ENCODE data around the gene CLIP3. TPM values are rescaled to one million over a fixed set of nuclear protein-coding genes. Genes with fewer than 3 reads are reported as not detected.

Gene CLIP3
- total and polyA plus RNA-seq, 2 experiments from 2014 or later = 15.1 to 19.1 TPM

DNA sequence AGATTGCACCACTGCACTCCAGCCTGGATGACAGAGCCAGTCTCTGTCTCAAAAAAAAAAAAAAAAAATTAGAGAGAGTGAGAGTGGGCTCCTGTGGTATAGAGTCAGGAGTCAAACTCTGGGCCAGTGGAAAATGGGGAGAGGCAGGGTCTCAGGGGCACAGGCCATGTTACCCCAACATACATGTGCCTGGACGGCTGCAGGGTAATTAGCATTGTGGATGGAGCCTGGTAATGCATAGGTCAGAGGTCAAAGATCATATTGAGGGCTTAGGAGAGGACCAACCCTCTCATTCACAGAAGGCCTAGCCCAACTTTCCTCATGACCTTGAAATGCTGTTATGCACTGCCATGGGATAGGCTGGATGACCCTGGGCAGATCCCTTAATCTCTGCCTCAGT, 7.1 kb downstream of the CLIP3 start:
- H3K27me3 ChIP-seq (ENCODE audit: insufficient read depth) = no peaks in the 10 kb centered on the region
- H3K27ac Mint-ChIP-seq = no peak overlapping the region
- no peaks in the 10 kb centered on the region for H3K79me2 ChIP-seq (replicated peaks; ENCODE audit: insufficient read depth)
- no peaks in the 10 kb centered on the region; the same call in 1 of the 2 replicates for H3K36me3 ChIP-seq (ENCODE audit: insufficient read depth)
- H3K4me1 ChIP-seq (ENCODE audit: insufficient read depth) = no peaks in the 10 kb centered on the region
- no peak overlapping the region for H3K4me3 Mint-ChIP-seq
- H3F3A ChIP-seq (replicated peaks; ENCODE audit: low read depth) = no peaks in the 10 kb centered on the region
- H3K4me2 ChIP-seq = no peak overlapping the region
- no peaks in the 10 kb centered on the region for H3K9me2 ChIP-seq (ENCODE audit: insufficient read depth)
- H3K9me3 Mint-ChIP-seq = no peaks in the 10 kb centered on the region
- H3K27me3 Mint-ChIP-seq (ENCODE audit: insufficient read depth, low read depth, poor library complexity) = peaks cover 2% of the 10 kb centered on the region
- H3K4me1 Mint-ChIP-seq = no peaks in the 10 kb centered on the region
- TF ChIP-seq EZH2phosphoT487 (IDR thresholded peaks at IDR 0.05; ENCODE audit: unreplicated experiment) (no peak), STAT1 (IDR thresholded peaks at IDR 0.05; ENCODE audit: unreplicated experiment) (no peak), POLR2AphosphoS5 (IDR thresholded peaks at IDR 0.05; ENCODE audit: low read depth) (no peak)
- no peak overlapping the region for H2AFZ ChIP-seq
- no peak overlapping the region for H3K4me3 ChIP-seq
- no peak for DNase-seq (ENCODE audit: low spot score)
- peaks cover 6% of the 10 kb centered on the region for H4K20me1 ChIP-seq (replicated peaks; ENCODE audit: insufficient read depth)
- H3K36me3 Mint-ChIP-seq (ENCODE audit: low read depth) = peaks cover 18% of the 10 kb centered on the region
- no peak for ATAC-seq
- no peak overlapping the region for H3K27ac ChIP-seq (ENCODE audit: low read depth)

DNA sequence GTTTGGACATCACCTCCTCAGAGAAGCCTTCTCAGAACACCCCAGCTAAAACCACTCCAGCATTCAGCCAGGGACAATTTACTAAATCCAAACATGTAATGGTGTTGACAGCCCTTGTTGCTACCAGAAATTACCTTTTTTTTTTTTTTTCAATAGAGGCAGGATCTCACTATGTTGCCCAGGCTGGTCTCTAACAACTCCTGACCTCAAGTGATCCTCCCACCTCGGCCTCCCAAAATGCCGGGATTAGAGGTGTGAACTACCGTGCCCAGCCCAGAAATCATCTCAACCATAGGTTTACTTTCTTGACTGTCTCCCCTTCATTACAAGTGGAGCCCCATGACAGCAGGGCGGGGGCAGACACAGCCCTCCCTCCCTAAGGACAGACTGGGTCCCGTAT, 9.2 kb downstream of the CLIP3 start:
- no peaks in the 10 kb centered on the region for H3K4me1 ChIP-seq (ENCODE audit: insufficient read depth)
- H3K36me3 ChIP-seq (ENCODE audit: insufficient read depth) = no peaks in the 10 kb centered on the region; the same call in 1 of the 2 replicates
- H3K4me3 Mint-ChIP-seq = no peak overlapping the region
- H3K4me2 ChIP-seq = no peak overlapping the region
- H2AFZ ChIP-seq = no peak overlapping the region
- DNase-seq (ENCODE audit: low spot score) (no peak), ATAC-seq (no peak)
- H3K4me1 Mint-ChIP-seq = no peaks in the 10 kb centered on the region
- H3K27me3 Mint-ChIP-seq (ENCODE audit: insufficient read depth, low read depth, poor library complexity) = no peaks in the 10 kb centered on the region
- no peak overlapping the region for H3K27ac Mint-ChIP-seq
- no peaks in the 10 kb centered on the region for H3K79me2 ChIP-seq (replicated peaks; ENCODE audit: insufficient read depth)
- no peaks in the 10 kb centered on the region for H3K27me3 ChIP-seq (ENCODE audit: insufficient read depth)
- no peak overlapping the region for H3K27ac ChIP-seq (ENCODE audit: low read depth)
- peaks cover 22% of the 10 kb centered on the region for H3K36me3 Mint-ChIP-seq (ENCODE audit: low read depth)
- no peaks in the 10 kb centered on the region for H3K9me2 ChIP-seq (ENCODE audit: insufficient read depth)
- no peaks in the 10 kb centered on the region for H3K9me3 Mint-ChIP-seq
- H3F3A ChIP-seq (replicated peaks; ENCODE audit: low read depth) = no peaks in the 10 kb centered on the region
- H4K20me1 ChIP-seq (replicated peaks; ENCODE audit: insufficient read depth) = peaks cover 6% of the 10 kb centered on the region; the same call in 1 of the 2 replicates
- H3K4me3 ChIP-seq = no peak overlapping the region
- TF ChIP-seq, protein P1, sequence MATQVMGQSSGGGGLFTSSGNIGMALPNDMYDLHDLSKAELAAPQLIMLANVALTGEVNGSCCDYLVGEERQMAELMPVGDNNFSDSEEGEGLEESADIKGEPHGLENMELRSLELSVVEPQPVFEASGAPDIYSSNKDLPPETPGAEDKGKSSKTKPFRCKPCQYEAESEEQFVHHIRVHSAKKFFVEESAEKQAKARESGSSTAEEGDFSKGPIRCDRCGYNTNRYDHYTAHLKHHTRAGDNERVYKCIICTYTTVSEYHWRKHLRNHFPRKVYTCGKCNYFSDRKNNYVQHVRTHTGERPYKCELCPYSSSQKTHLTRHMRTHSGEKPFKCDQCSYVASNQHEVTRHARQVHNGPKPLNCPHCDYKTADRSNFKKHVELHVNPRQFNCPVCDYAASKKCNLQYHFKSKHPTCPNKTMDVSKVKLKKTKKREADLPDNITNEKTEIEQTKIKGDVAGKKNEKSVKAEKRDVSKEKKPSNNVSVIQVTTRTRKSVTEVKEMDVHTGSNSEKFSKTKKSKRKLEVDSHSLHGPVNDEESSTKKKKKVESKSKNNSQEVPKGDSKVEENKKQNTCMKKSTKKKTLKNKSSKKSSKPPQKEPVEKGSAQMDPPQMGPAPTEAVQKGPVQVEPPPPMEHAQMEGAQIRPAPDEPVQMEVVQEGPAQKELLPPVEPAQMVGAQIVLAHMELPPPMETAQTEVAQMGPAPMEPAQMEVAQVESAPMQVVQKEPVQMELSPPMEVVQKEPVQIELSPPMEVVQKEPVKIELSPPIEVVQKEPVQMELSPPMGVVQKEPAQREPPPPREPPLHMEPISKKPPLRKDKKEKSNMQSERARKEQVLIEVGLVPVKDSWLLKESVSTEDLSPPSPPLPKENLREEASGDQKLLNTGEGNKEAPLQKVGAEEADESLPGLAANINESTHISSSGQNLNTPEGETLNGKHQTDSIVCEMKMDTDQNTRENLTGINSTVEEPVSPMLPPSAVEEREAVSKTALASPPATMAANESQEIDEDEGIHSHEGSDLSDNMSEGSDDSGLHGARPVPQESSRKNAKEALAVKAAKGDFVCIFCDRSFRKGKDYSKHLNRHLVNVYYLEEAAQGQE (IDR thresholded peaks at IDR 0.05; ENCODE audit: unreplicated experiment) = no peak
- TF ChIP-seq CREB1 (CRISPR knock-in tag; IDR thresholded peaks at IDR 0.05; ENCODE audit: low read depth) (no peak), NANOG (IDR thresholded peaks at IDR 0.05; ENCODE audit: borderline replicate concordance) (no peak), ZNF331 (CRISPR knock-in tag; IDR thresholded peaks at IDR 0.05; ENCODE audit: low read depth) (no peak), EZH2phosphoT487 (IDR thresholded peaks at IDR 0.05; ENCODE audit: unreplicated experiment) (no peak), ZNF114 (CRISPR knock-in tag; IDR thresholded peaks at IDR 0.05) (no peak), EZH2 (IDR thresholded peaks at IDR 0.05; ENCODE audit: low read depth, unreplicated experiment) (no peak), STAT1 (IDR thresholded peaks at IDR 0.05; ENCODE audit: unreplicated experiment) (no peak)
- TF ChIP-seq, protein P2, sequence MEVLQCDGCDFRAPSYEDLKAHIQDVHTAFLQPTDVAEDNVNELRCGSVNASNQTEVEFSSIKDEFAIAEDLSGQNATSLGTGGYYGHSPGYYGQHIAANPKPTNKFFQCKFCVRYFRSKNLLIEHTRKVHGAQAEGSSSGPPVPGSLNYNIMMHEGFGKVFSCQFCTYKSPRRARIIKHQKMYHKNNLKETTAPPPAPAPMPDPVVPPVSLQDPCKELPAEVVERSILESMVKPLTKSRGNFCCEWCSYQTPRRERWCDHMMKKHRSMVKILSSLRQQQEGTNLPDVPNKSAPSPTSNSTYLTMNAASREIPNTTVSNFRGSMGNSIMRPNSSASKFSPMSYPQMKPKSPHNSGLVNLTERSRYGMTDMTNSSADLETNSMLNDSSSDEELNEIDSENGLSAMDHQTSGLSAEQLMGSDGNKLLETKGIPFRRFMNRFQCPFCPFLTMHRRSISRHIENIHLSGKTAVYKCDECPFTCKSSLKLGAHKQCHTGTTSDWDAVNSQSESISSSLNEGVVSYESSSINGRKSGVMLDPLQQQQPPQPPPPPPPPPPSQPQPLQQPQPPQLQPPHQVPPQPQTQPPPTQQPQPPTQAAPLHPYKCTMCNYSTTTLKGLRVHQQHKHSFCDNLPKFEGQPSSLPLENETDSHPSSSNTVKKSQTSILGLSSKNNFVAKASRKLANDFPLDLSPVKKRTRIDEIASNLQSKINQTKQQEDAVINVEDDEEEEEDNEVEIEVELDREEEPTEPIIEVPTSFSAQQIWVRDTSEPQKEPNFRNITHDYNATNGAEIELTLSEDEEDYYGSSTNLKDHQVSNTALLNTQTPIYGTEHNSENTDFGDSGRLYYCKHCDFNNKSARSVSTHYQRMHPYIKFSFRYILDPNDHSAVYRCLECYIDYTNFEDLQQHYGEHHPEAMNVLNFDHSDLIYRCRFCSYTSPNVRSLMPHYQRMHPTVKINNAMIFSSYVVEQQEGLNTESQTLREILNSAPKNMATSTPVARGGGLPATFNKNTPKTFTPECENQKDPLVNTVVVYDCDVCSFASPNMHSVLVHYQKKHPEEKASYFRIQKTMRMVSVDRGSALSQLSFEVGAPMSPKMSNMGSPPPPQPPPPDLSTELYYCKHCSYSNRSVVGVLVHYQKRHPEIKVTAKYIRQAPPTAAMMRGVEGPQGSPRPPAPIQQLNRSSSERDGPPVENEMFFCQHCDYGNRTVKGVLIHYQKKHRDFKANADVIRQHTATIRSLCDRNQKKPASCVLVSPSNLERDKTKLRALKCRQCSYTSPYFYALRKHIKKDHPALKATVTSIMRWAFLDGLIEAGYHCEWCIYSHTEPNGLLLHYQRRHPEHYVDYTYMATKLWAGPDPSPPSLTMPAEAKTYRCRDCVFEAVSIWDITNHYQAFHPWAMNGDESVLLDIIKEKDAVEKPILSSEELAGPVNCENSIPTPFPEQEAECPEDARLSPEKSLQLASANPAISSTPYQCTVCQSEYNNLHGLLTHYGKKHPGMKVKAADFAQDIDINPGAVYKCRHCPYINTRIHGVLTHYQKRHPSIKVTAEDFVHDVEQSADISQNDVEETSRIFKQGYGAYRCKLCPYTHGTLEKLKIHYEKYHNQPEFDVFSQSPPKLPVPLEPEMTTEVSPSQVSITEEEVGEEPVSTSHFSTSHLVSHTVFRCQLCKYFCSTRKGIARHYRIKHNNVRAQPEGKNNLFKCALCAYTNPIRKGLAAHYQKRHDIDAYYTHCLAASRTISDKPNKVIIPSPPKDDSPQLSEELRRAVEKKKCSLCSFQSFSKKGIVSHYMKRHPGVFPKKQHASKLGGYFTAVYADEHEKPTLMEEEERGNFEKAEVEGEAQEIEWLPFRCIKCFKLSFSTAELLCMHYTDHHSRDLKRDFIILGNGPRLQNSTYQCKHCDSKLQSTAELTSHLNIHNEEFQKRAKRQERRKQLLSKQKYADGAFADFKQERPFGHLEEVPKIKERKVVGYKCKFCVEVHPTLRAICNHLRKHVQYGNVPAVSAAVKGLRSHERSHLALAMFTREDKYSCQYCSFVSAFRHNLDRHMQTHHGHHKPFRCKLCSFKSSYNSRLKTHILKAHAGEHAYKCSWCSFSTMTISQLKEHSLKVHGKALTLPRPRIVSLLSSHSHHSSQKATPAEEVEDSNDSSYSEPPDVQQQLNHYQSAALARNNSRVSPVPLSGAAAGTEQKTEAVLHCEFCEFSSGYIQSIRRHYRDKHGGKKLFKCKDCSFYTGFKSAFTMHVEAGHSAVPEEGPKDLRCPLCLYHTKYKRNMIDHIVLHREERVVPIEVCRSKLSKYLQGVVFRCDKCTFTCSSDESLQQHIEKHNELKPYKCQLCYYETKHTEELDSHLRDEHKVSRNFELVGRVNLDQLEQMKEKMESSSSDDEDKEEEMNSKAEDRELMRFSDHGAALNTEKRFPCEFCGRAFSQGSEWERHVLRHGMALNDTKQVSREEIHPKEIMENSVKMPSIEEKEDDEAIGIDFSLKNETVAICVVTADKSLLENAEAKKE (CRISPR knock-in tag; IDR thresholded peaks at IDR 0.05) = no peak
- TF ChIP-seq, protein P3, sequence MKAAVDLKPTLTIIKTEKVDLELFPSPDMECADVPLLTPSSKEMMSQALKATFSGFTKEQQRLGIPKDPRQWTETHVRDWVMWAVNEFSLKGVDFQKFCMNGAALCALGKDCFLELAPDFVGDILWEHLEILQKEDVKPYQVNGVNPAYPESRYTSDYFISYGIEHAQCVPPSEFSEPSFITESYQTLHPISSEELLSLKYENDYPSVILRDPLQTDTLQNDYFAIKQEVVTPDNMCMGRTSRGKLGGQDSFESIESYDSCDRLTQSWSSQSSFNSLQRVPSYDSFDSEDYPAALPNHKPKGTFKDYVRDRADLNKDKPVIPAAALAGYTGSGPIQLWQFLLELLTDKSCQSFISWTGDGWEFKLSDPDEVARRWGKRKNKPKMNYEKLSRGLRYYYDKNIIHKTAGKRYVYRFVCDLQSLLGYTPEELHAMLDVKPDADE (IDR thresholded peaks at IDR 0.05) = no peak
